Right renal cortex interstitium (tissue), 3 donors: ENCODE measurements around the gene CACNA2D1. TPM values are rescaled to one million over a fixed set of nuclear protein-coding genes. Genes with fewer than 3 reads are reported as not detected.
"Not testable (repeated sequence)": the region's sequence is repeated elsewhere in the genome, so short reads cannot be mapped to it uniquely, and the experiment has no call there.

Experiments used
- DNase-seq, 3 donors: peaks; one replicate each; pipeline ENCODE4 v3.0.0-alpha.2; 2013; ENCODE audit warnings: low read depth in 3 of 3, low spot score in 2 of 3
- polyA plus RNA-seq, 3 donors: library from polyadenylated mRNA; unstranded; fragments of 120-200 nt; gene quantifications; one replicate each; pipeline ENCODE4 v1.2.1, GENCODE V29; 2013; ENCODE audit not compliant: insufficient read length in 3 of 3

CACNA2D1 gene
- polyA plus RNA-seq, 3 donors, result 24.8 to 27.1 (median 25.3) TPM

DNA sequence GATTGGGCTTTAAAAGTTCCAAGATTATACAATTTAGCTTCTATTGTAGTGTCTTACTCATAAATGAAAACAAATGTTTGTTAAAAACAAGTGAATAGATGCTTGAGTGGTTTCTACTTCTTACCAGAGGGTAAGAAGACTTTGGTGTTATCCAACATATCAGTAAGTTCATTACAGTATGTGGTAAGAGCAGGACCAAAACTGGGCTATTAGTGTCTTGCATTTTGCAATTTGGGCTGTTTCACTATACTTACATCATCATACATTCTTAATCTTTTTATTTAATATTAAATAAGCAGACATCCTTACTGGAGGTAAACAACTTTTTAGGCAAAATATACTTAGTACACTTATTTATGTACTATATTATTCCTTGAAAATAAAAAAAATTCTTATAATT, 425.4 kb downstream of the CACNA2D1 start:
- DNase-seq, result no peak

DNA sequence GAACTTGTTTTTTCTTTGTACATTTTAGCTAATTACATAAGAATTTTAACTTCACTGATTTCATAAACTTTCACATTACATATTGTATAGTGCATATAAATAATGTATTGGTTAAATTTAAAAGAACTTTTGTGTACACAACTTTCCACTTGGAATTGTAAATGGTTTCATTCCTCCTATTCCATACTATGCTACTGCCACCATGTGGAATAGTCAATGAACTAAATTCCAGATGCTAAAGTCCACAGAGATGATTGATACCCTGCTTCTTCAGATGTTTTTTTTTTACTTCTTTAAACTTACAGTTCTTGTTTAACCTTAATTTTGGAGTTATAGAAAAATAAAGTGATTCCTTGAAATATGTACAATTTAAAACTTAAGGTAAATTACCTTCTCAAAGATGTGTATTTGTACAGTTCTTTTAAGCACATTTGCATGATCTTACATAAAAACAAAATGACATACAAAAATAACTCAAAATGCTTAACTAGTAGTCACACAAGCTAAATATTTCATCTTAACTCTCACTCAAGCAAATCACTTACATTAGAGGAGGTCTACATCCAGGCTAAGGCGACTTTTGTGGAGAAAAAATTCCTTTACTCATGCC, 426.1 kb downstream of the CACNA2D1 start:
- no peak for DNase-seq

DNA sequence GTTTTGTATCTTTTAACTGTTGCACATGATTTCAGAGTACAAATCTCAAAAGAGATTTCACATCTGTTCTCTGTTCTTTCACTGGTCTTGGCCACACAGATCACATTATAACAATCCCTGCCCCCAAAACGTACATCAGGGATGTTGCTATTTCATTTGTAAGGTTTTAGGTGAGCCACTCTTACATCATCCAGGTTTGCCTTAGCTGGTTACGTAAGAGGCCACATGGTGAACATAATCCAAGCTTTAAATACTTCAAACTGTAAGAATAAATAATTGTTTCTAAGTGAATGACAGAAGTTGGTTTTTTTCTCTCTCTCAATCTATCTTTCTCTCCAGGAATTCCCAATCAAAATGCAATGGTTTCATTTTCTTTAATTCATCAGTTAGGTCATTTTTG, 427.8 kb downstream of the CACNA2D1 start:
- no peak for DNase-seq

DNA sequence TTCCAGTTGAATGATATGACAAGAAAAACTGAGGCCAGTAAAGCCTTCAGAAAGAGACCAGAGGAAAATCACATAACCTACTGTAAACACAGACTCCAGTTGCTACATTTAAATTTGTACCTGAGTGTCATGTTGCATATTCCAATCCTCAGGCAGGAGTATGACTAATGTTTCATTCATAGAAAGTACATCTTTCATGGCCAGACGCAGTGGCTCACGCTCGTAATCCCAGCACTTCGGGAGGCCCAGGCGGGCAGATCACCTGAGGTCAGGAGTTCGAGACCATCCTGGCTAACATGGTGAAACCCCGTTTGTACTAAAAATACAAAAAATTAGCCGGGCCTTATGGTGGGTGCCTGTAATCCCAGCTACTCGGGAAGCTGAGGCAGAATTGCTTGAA, 429.0 kb downstream of the CACNA2D1 start:
- not testable (repeated sequence) for DNase-seq

DNA sequence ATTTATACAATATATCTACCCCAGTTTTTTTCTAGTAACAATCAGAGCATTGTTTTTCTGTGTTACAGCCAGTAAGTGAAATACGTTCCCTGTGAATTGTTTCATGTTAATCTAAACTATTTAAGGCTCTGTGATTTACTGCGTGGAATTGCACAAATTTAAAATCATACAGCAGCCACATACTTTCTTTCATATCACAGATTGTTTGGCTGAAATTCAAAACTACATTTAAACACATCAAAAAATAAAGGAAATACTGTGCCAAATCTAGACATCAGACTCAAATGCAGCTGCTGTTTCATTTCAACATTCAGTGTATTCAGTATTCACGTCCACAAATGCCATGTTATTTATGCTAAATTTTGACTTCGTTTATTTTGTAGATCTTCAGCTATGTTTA, 431.1 kb downstream of the CACNA2D1 start:
- no peak for DNase-seq

DNA sequence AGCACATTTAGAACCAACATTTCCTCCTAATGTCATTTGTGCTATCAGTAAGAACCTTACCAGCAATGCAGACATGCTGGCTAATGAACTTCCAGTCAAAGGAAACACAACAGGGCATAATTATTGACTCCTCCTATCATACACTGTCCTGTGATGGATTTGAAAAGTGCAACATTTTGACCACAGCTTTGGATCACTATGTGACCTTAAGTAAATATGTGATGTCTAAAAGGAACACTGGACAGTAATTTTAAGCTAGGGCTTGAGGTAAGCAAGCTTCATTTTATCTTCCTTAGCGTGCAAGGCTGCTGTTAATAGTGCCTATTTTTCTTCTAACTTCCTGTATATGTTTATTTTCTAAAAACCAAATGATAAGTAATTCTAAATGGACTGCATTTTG, 433.2 kb downstream of the CACNA2D1 start:
- DNase-seq, result no peak

DNA sequence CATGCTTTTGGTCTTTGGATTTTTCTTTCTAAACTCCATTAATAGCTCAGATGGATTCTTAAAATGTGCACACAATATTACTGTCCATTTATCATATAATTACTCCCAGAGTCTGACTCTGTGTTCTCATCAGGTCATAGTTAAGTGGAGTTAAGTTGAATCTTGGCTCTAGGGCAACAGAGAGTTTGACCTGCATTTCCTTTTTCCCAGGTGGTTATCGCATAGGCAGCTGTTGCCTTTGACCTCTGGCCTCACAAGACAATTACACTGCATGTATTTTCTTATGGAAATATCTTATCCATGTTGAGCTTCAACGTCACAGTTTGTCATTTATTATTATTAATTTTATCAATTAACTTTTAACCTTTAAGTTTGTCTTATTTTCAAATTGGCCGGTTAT, 436.3 kb downstream of the CACNA2D1 start:
- no peak for DNase-seq

DNA sequence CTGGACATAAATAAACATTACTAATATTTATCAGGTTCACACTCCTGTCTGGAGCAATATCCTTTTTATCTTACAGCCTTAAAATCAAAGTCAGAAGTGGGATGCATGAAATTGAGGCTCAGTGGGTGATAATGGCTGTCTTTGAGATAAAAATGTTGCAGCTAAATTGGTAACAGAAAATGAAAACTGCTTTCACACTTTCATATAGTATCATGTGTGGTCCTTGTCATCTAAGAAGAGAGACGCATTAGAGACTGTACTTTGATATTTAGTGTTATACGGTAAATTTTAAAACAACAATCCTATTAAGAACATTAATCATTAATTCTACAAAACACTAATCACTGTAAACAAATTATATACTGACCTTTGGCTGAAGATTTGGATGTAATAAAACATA, 438.5 kb downstream of the CACNA2D1 start:
- DNase-seq, result no peak

DNA sequence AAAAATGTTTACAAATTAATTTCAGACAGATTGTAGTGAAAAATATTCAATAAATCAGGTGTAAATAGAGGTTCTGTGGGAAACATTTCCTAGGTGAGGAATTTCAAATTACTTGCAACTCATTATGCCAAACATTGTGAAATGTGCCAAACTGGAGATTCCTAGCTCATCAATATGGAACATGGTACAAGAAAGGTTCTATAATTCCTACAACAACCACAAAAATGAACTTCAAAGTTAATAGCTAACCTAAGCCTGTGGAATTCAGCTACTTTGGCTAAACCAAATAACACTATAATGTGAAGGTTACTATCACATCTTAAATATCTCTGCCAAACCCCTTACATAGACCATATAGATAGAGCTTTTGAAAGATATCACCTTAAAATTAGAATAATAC, 450.4 kb downstream of the CACNA2D1 start:
- no peak for DNase-seq

DNA sequence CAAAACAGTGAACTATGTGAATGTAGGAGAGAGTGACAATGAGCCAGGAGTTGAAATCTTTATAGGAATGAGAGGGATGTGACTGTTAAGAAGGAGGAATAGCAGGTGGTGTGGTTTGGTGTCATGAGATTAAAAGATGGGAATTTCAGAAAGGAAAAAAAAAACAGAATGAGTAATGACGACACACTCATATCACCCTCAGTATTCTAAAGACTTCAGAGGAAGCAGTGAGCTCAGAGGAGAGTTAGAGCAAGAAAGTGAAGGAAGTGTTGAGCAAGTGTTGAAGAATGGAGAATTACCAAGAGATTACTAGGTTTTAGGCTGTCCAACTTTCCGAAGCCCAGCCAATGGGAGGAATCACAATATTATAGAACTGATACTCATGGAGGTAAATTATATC, 453.2 kb downstream of the CACNA2D1 start:
- no peak for DNase-seq

DNA sequence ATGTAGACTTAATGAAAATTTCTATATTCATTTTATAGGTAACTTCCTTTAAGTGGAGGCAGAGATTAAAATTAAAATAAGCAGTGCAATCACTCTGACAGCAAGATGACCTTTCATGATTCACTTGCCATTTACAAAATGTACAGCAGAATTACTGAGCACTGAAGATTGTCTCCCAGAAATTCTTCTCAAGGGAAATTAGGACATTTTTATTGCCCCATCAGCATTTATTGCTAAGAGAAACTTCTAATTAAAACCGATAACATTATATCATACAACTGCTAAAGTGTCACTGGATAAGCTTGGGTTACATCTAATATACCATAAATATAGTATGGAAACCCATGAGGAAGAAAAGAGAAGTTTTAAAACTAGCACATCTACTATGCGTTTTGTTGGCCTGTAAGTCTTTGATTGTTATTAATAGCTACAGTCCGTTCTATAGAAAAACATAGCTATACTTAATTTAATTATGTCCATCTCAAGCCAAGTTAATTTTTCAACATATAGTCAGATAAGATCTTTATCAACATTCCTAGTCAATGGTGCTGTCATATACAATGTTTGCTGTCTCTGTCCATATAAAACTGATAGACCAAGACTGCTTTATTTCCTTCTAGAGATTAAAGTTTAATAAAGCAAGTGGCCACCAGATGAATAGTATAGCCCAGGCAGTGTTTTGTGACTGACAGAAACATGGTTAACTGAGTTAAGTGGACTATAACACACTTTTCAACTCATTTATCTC, 456.7 kb downstream of the CACNA2D1 start:
- DNase-seq, result no peak

DNA sequence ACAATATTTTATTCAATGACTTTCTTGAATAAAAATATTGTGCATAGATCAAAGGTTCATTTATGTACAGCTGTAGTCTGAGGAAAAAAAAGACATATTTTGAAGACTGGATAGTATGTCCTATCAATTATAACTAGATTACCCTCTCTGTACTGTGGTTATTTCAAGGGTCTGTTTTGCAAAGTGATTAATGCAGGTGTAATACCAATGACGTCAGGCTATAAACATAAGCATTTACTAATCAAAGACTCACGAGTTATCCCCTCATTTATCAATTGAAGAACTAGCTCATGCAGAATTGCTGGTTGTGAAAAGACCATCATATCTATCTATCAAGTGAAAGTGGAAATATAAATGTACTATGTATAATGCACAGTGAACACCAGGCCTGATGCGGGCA, 460.2 kb downstream of the CACNA2D1 start:
- DNase-seq, result no peak

DNA sequence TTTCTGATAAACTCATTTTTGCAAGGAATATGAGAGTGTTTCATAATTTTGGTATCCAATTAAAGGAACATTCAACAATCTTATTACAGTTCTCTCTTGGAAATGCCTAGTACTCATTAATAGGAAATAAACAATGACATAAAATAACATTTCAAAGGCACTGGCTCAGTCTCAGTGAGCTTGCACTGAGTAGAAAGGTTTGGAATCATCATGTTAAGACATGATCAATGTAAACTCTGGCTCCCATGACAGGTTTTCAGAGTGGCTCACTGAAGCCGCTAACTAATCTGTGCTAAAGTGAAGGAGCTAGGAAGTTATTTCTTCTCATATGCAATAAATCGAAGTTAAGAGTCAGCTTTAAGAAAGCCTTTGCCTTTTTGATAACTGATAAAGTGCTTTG, 470.5 kb downstream of the CACNA2D1 start:
- no peak for DNase-seq

DNA sequence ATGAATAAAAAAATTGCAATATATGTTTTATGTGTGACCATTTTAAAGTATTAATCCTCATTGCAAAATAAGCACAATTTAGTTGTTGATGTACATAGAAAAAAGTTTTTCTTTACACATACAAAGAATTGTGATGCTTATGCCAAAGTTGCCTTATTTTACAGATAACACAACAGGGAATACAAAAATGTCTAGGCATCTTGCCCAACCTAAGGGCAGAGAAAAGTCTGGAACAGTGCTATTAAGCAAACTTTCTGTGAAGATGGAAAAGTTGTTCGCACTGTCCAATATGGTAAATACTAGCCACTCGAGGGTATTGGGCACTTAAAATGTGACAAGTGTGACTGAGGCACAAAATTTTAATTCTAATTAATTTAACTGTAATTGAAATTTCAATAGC, 483.6 kb downstream of the CACNA2D1 start:
- DNase-seq, result no peak

DNA sequence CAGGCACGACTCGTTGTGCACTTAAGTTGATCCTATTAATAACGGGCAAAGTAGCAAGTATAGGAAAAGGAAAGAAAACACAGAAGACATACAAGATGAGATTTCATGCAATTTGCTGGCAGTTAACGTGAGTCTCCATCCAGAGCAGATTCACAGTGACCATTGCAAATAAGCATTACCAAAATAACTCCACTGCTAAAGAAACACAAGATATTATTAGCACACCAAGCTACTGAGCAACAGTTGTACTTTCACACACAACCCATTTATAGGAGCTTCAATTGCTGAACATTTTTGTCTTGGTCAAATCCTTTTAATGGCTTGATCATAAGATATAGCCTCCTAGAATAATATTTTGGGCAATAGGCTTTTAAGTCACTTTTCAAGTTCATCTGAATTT, 486.1 kb downstream of the CACNA2D1 start:
- DNase-seq, result no peak

DNA sequence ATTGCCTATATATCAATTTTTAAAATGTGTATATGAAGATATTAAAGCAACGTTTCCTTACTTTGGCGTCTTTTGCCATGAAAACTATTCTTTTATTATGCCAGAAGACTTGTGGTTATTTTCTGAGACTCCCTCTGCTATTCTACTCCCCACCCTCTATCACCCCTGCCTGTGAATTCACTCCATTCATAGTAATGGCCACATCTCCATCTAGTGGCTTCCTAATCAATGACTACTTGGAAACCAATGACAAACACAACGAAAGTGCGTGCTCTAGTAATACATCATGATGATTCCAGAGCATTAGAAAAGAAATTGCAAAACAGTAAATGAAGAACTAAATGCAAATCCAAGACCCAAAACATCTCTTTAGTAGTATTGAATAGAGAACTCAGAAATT, 487.1 kb downstream of the CACNA2D1 start:
- DNase-seq, result no peak

DNA sequence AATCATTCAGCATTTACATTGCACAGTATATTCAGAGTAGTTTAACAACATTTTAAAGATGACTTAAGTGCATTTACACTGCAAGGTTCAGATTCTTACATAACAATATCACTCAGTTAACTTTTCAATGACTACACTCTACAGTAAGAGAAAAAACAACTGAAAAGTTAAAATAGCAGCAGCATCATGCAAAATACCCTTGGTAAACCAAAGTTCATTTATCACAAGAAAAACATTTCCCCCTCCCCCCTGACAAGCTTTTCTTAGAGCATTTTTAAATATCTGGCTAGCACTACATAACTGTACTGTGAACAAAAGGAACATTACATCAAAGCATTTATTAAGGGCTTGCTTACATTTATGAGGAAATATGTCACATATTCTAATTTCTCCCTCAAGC, 494.3 kb downstream of the CACNA2D1 start:
- DNase-seq, result no peak

DNA sequence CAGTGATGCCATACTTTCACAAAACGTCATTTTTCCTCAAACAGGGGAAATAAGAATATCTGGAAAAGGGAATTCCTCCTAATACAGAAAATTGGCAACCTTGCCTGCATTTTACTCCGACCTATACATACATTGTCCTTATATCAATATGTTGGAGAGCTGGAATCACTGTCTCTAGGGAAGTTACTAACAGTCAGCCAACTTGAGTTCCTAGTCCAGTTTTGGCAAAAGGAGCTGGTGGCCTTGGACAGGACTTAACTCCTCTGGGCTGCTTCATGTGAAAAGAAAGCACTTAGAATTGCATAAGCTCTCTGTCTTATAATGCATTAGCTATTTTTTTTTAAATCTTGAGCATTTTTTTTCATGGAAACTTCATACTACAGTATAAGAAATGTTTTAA, 499.5 kb downstream of the CACNA2D1 start:
- no peak for DNase-seq

DNA sequence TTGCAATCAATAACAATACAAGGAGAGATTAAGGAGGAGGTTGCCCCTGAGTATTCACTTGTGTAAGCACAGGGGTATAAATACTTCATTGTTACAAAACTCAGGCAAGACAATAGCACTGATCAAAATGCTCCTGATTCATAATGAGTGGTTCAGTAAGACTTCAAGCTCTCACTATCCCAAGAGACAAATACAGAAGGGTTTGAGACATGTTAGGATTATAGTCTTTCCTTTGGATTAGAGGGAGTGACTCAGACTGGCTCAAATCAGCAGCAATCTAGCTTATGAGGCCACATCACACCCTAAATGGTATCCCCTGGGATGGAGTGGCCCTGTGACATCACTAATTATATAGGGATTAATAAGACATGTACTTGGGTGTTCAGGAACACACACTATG, 506.5 kb downstream of the CACNA2D1 start:
- no peak for DNase-seq

DNA sequence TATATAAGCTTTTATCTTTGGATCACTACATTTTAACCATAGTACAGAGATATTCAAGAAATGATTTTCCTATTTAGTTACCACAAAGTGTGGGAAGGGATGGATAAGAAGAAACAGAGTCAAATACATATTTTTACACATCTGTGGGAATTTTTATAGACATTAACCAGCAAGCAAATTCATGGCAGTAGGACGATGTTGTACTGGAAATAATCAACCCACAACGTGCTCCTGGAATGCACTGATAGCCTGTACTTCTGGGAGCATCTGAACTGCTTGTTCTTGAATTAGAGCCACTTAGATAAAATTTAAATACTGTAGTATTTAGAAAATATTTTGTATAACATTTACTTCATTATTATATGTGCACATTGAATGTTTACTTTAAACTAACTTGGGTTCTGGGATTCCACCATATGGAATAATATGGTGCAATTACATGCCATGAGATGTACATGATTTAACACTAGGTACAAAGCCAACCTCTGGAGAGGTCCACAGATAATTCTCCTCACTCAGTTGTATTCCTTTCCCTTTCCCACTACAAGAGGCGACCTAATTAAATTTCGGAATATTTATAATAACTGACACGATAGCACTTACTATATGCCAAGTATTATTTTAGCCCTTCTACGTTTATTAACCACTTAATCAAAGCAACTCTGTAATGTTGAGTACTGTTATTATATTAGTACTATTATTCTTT, 508.8 kb downstream of the CACNA2D1 start:
- DNase-seq, result no peak

DNA sequence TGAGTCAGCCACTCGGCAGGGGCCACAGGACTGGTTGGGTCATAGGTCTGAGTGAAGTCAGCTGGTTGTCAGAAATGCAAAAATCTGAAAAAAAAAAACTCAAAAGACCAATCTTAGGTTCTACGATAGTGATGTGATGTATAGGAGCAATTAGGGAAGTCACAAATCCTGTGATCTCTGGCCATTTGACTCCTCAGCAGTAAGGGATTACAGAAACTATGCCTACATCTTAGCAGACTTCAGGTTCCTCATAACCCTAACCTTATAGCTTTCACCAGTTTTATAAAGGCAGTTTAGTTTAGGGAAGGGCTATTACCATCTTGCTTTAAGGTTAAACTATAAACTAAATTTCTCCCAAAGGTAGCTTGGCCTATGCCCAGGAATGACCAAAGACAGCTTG, 510.6 kb downstream of the CACNA2D1 start:
- DNase-seq, result no peak

DNA sequence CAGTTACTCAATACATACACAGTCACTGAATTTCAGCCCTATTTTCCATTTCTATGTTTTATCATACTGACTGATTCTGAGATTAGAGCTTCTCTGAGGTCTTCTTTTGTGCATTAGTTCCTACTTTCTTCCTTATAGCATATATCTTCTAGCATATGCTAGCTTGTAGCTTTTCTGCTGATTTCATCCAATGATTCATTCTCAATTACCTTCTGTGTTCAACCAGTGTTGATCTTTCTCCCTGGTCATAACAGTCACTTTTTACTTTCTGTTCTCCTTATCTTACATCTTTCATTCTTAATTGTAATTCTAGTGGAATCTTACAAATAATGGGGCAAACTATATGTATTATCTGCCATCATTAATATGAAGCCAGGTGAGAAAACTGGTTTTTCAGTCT, 514.2 kb downstream of the CACNA2D1 start:
- DNase-seq, result no peak
